Stomach (tissue), 4 donors: ENCODE results near the gene RPS17.

Source experiments
- CTCF ChIP-seq, 7 experiments: fragments of 450-650 bp in 4 of 7; fragments of 200-600 bp in 3 of 7; sonication (generic) in 3 of 7; IDR thresholded peaks; one replicate each; pipeline ENCODE4 v1.5.1; 2016 to 2019; ENCODE audit warnings: antibody characterized with exemption in 7 of 7, control low read depth in 2 of 7, mild to moderate bottlenecking in 1 of 7
- EP300 ChIP-seq: sonication (generic); formaldehyde crosslinking; IDR thresholded peaks from one replicate; pipeline ENCODE4 v1.6.1; 2017; ENCODE audit warnings: antibody characterized with exemption
- POLR2A ChIP-seq, 4 donors: fragments of 450-650 bp; IDR thresholded peaks; one replicate each; pipeline ENCODE4 v1.6.1; 2016; ENCODE audit warnings: antibody characterized with exemption in 4 of 4, control low read depth in 2 of 4, mild to moderate bottlenecking in 1 of 4, moderate library complexity in 1 of 4
- POLR2AphosphoS5 ChIP-seq, 3 donors: sonication (generic); formaldehyde crosslinking; IDR thresholded peaks; one replicate each; pipeline ENCODE4 v1.6.1; 2016; ENCODE audit warnings: antibody characterized with exemption in 3 of 3

- TF ChIP-seq POLR2A (IDR thresholded peaks at IDR 0.05) (no peak), CTCF (IDR thresholded peaks at IDR 0.05) (no peak), EP300 (no peak), POLR2AphosphoS5 (IDR thresholded peaks at IDR 0.05) (no peak)
Observed at GRCh38 chr15:82570721-82571508, 30.7 kb upstream of the RPS17 start.
